Liver (tissue), 3 donors: ENCODE results near the gene SRRM3.

Source experiments
- GABPA ChIP-seq, 2 donors: IDR thresholded peaks in 1 of 2; conservative IDR thresholded peaks in 1 of 2; 2 replicates each; pipeline ENCODE4 v1.6.1; 2016; ENCODE audit warnings: antibody characterized with exemption in 2 of 2, mild to moderate bottlenecking in 1 of 2, moderate library complexity in 1 of 2
- JUND ChIP-seq, 2 donors: IDR thresholded peaks; 2 replicates each; pipeline ENCODE4 v1.6.1; 2016; ENCODE audit warnings: antibody characterized with exemption in 2 of 2
- RAD21 ChIP-seq, 2 donors: IDR thresholded peaks; 2 replicates each; pipeline ENCODE4 v1.6.1; 2016; ENCODE audit warnings: antibody characterized with exemption in 2 of 2, mild to moderate bottlenecking in 2 of 2
- RXRA ChIP-seq, 2 donors: IDR thresholded peaks; 2 replicates each; pipeline ENCODE4 v1.6.1; 2017 to 2018; ENCODE audit warnings: antibody characterized with exemption in 2 of 2, mild to moderate bottlenecking in 1 of 2
- SP1 ChIP-seq: IDR thresholded peaks from 2 replicates; pipeline ENCODE4 v1.6.1; 2018; ENCODE audit warnings: antibody characterized with exemption, mild to moderate bottlenecking
- TAF1 ChIP-seq: conservative IDR thresholded peaks from 2 replicates; pipeline ENCODE4 v1.6.1; 2016; ENCODE audit warnings: antibody characterized with exemption, mild to moderate bottlenecking
- YY1 ChIP-seq: IDR thresholded peaks from 2 replicates; pipeline ENCODE4 v1.6.1; 2016; ENCODE audit warnings: antibody characterized with exemption, mild to moderate bottlenecking
- TF ChIP-seq, protein P1 (sequence below): fragments of 150-350 bp; IDR thresholded peaks from 2 replicates; pipeline ENCODE4 v1.5.1; 2017; ENCODE audit warnings: improper control_type of control experiment, low read depth, low read length; ENCODE audit not compliant: missing input control
- TF ChIP-seq, protein P2 (sequence below): IDR thresholded peaks from 2 replicates; pipeline ENCODE4 v1.6.1; 2016; ENCODE audit warnings: antibody characterized with exemption
- TF ChIP-seq, protein P3 (sequence below): IDR thresholded peaks from 2 replicates; pipeline ENCODE4 v1.6.1; 2016; ENCODE audit warnings: antibody characterized with exemption
- TF ChIP-seq, protein P4 (sequence below): IDR thresholded peaks from 2 replicates; pipeline ENCODE4 v1.6.1; 2016; ENCODE audit warnings: antibody characterized with exemption
- donor health status: healthy.
- donor health status: healthy.

DNA sequence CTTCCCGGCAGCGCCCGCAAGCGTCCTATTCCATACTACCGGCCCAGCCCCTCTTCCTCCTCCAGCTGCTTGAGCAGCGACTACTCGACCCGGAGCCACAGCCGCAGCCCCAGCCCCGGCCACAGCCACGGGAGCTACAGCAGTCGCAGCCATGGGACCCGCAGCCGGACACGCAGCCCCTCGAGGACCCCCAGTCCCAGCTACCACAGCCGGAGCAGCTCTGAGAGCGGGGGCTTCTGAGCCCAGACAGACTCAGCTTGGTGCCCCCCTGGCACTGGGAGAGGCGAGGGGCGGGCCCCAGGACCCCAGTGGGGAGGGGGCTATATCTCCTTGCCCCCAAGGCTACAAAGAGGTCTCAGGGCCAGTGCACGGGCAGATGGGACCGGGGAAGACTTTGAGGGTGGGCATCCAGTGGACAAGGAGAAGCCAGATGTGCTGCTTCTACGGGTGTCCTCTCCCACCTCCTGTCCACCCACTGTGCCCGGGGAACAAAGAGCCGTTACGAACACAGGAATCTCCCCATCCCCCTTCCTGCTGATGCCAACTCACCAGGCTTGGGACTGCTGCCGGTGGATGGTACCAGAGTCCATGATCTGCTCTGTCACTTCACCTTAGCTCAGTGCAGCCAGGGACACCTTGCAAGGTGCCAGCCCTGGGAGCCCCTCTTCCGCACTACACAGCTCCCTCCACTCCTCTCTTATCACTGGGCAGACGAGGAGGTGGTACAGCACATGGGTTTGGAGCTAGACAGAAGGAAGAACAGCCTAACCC, 84.1 kb downstream of the SRRM3 start:
- TF ChIP-seq, protein P1, sequence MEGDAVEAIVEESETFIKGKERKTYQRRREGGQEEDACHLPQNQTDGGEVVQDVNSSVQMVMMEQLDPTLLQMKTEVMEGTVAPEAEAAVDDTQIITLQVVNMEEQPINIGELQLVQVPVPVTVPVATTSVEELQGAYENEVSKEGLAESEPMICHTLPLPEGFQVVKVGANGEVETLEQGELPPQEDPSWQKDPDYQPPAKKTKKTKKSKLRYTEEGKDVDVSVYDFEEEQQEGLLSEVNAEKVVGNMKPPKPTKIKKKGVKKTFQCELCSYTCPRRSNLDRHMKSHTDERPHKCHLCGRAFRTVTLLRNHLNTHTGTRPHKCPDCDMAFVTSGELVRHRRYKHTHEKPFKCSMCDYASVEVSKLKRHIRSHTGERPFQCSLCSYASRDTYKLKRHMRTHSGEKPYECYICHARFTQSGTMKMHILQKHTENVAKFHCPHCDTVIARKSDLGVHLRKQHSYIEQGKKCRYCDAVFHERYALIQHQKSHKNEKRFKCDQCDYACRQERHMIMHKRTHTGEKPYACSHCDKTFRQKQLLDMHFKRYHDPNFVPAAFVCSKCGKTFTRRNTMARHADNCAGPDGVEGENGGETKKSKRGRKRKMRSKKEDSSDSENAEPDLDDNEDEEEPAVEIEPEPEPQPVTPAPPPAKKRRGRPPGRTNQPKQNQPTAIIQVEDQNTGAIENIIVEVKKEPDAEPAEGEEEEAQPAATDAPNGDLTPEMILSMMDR: no peak
- TF ChIP-seq YY1 (no peak), RXRA (IDR thresholded peaks at IDR 0.05) (no peak), RAD21 (IDR thresholded peaks at IDR 0.05) (no peak), SP1 (no peak), JUND (IDR thresholded peaks at IDR 0.05) (no peak), TAF1 (no peak), GABPA (IDR thresholded peaks at IDR 0.05 in 1 of 2, conservative IDR thresholded peaks at IDR 0.05 in 1 of 2) (no peak)
- TF ChIP-seq, protein P2, sequence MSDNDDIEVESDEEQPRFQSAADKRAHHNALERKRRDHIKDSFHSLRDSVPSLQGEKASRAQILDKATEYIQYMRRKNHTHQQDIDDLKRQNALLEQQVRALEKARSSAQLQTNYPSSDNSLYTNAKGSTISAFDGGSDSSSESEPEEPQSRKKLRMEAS: no peak
- TF ChIP-seq, protein P3, sequence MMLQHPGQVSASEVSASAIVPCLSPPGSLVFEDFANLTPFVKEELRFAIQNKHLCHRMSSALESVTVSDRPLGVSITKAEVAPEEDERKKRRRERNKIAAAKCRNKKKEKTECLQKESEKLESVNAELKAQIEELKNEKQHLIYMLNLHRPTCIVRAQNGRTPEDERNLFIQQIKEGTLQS: no peak
- TF ChIP-seq, protein P4, sequence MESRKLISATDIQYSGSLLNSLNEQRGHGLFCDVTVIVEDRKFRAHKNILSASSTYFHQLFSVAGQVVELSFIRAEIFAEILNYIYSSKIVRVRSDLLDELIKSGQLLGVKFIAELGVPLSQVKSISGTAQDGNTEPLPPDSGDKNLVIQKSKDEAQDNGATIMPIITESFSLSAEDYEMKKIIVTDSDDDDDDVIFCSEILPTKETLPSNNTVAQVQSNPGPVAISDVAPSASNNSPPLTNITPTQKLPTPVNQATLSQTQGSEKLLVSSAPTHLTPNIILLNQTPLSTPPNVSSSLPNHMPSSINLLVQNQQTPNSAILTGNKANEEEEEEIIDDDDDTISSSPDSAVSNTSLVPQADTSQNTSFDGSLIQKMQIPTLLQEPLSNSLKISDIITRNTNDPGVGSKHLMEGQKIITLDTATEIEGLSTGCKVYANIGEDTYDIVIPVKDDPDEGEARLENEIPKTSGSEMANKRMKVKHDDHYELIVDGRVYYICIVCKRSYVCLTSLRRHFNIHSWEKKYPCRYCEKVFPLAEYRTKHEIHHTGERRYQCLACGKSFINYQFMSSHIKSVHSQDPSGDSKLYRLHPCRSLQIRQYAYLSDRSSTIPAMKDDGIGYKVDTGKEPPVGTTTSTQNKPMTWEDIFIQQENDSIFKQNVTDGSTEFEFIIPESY: no peak
